ENCODE results near the gene CYTIP. TPM values are rescaled to one million over a fixed set of nuclear protein-coding genes. Genes with fewer than 3 reads are reported as not detected.

CYTIP gene
- total RNA-seq, 1 donor from 2014 or later, result 1.1 TPM

DNA sequence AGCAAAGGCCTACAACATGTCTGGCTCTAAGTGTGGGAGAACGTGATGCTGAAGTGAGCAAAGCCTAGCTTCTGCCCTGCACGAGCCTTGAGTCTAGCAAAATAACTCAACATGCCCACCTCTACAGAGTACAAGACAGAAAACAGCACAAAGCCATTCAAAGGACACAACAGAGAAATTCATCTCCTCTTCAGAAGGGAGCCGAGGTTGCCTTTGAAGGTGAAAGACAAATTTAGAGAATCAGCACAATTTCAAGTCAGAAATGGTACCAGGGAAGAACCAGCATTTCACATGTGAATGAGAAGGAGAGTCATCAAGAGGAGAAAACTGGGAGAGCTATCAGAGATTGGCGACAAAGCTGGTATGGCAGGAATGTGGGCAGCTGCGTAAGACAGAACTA, 21.7 kb upstream of the CYTIP start:
- DNase-seq (ENCODE audit: low spot score), result no peak
- ATAC-seq, result no peak

DNA sequence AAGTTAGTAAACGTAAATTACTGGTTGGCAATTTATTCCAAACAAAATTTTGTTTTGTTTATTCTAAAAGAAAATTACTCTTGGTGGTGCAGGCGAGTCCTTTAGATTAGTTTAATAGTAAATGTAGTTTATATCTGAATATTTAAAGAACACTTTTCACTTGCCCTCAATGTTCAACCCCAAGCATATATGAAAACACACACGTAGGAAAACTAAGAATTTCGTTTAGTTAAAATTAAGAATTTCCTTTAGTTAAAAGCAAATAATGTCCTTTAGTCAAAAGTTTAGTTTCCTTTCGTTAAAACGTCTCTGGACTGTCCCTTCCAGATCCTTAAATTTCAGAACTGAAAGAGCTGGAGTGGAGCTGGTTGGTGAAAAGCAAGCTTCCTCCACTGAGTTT, 19.1 kb upstream of the CYTIP start:
- ATAC-seq, result no peak
- DNase-seq (ENCODE audit: low spot score), result no peak

DNA sequence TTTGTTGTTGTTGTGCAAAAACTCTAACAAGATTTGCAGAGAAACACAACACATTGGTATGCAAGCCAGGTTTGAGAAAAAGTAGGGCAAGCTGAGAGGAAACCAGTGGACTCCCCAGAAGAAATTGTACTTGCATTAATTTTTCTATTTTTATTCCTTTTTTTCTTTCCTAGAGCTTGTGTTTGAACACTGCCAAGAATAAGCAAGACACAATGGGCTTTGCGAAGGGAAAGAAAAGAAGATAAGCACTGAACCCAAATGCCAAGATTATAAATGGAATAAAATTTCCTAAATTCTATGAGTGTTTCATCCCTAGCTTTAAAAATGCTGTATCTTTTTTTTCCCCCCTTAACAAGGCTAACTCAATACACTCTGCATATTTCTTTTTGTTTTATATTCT, 17.0 kb upstream of the CYTIP start:
- no peak for ATAC-seq
- DNase-seq (ENCODE audit: low spot score), result no peak

DNA sequence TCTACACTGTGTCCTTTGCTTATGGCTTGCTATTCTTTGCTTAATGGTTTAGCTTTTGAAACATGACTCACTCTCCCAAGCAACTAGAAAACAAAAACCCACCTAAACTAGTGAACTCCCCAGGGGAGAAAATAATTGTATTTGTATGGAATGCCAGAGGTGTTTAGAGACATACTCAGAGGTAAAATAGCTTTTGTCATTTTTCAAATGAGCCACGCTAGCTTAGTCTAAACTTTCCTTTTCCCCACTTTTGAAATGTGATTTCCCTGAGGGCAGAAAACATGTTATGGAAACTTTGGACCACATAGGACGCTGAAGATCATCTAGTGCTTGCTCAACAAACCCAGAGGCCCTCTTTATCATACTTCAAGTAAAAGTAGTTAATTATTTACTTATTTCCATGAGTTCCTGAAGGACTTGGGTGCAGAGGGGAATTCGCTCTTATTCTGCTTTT, 16.5 kb upstream of the CYTIP start:
- ATAC-seq, result no peak
- DNase-seq (ENCODE audit: low spot score), result no peak

DNA sequence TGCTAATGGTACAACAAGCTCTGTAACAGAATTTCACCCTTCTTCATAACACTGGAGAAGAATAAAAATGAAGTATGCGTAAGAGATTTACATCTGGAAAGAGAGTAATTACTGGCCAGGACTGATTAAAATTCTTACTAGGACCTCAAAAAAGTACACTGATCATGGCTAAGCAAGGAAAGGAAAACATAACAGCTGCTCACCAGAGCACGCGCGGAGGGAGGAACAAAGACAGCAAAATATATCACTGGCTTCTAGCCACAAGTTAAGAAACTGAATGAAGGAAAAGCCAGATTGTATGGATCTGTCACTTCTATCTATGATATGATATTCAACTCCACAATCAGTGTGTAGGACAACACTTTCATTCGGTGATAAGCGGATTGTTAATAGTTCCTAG, 15.6 kb upstream of the CYTIP start:
- DNase-seq (ENCODE audit: low spot score), result no peak
- no peak for ATAC-seq

DNA sequence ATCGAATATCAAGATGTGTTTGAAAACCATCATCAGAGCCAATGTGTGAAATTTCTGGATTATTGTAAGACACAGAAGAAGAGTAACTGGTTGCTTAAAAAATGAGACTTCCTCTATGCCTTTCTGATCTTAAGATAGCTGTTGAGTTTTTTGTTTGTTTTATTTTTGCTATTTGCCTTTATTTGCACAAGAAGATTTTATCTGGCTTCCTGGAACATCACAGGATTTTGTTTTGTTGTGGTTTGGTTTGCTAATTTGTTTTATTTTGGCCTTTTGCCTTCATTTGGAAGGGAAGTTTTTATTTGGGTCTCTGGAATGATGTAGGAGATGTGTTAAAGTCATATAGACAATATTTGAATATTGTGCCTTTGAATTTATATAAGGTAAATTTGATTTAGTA, 3.9 kb upstream of the CYTIP start:
- ATAC-seq (no peak), DNase-seq (ENCODE audit: low spot score) (no peak)

DNA sequence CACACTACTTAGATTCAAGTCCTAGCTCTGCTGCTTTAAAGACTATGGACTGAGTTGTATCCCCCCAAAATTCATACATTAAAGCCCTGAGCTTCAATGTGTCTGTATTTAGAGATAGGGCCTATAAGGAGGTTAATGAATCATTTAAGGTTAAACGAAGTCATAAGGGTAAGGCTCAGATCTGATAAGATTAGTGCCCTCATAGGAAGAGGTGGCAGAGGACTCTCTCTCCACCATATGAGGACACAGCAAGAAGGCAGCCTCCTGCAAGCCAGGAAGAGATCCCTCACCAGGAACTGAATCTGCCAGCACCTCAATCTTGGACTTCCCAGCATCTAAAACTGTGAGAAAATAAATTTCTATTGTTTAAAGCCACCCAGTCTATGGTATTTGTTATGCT, 3.1 kb upstream of the CYTIP start:
- no peak for ATAC-seq
- no peak for DNase-seq (ENCODE audit: low spot score)

DNA sequence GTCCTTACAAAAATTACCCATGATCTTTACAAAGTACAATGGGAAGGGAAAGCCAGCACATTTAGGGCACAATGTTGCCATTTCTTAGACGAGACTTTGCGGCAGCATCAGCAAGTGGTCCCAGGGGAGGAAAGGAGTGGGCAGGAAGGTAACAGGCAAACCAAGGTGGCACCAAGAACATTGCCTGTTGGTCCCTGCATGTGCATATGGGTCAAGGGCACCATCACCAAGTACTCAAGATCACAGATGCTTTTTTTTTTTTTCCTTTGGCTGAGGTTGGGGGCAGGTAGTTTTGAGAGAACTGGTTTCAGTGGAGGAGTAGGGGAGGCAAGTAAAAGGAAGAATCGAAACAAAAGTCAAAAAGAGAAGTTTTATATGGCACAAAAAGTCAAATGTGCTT, 752 bp upstream of the CYTIP start:
- ATAC-seq (no peak), DNase-seq (ENCODE audit: low spot score) (no peak)

DNA sequence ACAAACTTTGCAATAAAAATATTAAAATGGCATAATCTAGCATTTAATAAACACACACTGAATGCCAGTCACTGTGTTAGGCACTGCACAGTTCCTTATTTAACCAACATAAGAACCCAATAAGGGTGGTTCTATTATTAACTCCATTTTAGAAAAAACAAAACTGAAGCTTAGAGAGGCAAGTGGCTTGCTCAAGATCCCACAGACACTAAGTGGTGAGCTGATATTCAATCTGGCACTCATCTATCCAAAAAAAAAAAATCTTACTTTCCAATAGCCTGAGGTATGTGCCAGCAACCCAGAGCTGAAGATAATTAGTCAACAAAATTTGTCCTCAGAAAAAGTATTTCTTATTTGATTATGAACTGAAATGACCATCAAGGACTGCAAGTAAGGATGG, 799 bp downstream of the CYTIP start:
- ATAC-seq, result no peak
- DNase-seq (ENCODE audit: low spot score), result no peak

DNA sequence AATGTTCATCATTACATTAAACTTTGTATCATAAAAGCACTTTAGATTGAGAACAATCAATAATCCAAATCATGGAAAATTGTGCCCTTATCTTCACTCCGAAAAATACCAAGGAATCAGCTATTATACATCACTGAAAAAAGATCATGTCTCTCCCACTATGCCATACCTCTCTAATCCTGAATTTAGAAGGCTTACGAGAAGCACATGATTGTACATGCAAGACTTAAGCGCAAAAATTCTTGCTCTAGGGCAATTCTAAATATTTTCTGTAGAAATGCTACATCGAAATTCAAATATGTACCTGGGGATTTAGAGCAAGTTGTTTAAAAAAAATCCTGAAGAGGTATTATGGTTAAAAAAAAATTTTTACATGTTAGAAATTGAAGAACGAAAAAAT, 1.3 kb downstream of the CYTIP start:
- DNase-seq (ENCODE audit: low spot score) (no peak), ATAC-seq (no peak)

DNA sequence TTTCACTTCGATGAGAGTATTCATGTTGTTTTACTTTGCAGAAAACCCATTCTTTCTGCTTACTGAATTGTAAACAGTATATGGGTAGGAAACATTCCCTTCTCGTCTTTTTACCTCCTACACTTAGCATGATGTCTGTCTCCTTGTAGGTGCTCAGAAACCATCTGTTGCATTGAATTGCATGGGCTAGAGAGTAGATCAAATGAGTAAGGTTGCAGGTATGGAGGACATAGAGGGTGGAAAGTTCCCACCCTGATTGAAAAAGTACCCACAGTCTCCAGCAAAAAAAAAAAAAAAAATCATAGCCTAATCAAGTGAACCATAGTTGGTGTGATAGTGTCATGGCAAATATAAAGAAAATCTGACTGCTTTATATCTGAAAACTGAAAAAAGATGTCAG, 1.7 kb downstream of the CYTIP start:
- ATAC-seq, result no peak
- no peak for DNase-seq (ENCODE audit: low spot score)

DNA sequence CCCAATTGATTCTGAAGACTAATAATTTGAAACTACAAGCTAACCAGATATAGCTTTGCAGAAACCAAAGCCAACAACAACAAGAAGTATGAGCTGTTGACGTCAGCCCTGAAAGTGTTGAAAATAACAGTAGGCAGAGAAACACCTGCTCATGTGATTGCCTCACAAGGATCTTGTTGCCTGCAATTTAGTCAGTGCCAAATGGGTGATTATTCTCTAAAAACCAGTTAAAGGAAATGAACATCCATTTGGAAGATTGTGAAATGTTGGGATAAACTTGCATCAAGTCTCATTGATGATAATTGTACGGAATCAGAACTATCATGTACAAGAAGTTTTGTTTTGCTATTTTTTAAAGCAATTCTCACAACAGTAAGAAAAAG, 2.8 kb downstream of the CYTIP start:
- ATAC-seq (no peak), DNase-seq (ENCODE audit: low spot score) (no peak)

DNA sequence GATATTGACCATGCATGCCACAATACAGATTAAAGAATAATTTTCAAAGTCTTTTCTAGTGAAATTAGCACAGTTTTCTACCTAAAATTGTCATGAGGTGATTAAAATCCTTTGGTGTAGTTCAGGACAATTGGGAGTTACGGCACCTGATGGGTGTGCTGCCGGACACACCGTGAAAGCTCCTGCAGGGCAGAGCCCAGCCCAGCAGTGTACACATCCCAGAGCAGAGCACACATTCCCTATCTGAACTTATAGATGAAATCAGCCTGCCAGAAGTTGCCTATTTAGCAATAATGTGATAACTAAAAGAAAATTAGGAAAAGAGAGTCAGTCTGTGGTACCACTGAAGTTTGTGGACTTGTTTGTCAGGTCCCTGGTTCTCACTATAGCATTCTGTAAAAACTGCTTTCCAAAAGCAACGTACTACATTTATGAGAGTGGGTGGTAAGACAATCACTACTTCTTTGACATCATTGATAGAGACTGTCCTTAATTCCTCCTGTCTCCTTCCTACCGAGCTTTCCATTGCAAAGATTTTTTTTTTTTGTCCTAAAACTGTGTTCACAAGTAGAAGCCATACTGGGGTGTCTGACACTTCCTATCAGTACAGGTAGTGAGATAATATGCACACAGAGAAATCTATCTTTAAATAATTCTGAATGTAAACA, 3.4 kb downstream of the CYTIP start:
- no peak for ATAC-seq
- DNase-seq (ENCODE audit: low spot score), result no peak

DNA sequence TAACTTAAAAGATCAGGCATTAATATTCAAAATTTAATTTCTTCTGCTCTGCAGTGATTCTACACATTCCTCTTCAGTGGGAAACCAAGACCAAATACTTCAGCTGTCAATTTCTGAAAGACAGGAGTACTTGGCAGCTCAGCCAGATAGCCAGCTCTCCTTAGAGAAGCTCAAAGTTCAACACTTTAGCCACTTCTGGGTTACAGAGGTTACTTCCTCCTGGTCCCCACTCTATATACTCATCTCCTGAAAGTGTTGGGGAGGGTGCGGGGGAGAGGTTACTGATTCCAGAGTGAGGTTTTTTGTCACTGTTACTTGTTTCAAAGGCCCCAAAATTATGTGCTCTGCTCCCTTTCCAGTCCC, 4.1 kb downstream of the CYTIP start:
- no peak for DNase-seq (ENCODE audit: low spot score)
- peak; percentile 40 for ATAC-seq

DNA sequence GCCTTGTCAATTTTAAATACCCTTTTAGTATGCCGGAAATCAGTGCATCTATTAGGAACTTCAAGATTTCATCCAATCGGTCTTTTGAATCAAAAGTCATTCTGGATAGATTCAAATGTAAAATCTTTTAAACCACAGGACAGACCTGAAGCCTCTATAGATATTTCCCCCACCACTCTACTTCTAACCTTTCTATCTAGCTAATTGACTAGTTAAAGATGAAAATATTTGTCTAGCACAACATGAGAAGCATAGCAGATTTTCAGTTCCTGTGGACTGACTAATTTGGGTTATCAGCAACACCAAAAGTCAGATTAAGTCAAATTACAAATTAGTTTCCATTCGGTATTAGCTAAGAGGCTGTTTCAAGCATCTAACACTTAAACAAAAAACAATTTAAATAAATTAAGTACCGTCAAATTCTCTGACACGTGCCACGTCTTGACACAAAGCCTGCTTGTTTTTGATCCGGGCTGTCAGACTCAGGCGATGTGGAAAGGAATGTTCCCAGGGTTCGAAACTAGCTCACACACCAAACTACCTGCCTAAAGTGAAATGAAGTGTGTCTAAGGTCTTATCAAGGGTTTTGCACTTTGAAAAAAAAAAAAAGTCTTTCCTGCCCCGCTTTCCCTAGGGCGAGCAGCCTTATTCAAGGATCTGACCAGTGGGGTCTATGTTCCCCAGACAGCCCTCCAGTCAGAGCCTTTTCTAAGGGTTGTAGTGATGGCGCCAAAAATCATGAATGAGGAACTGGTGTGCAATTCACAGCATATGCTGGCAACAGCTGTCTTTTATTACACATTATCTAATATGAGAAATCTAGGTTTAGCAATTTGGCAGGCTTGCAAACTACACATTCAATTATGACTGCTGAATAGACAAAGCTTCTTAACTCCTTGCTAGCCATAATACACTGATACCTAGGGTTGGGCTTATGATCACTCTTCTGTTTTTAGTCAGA, 4.7 kb downstream of the CYTIP start:
- DNase-seq (ENCODE audit: low spot score), result no peak
- ATAC-seq, result peak; percentile 22

DNA sequence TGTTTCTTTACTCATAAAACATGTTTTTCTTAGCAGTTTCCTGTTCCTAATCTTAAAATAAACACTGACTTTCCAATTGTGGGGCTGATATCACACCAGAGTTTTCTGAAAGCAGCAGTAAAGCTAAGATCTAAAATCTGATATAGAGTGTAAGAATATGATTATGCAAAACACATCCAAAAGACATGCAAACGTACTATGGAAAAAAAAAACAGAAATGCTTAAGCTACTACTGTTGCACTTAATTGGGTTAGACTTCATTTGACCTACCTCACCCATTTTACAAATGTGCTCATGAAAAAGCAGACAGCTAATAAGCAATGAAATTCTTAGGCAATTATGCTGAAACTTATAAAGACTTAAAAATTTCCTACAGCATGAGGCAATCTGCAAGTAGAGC, 10.5 kb downstream of the CYTIP start:
- DNase-seq (ENCODE audit: low spot score), result no peak
- ATAC-seq, result no peak

DNA sequence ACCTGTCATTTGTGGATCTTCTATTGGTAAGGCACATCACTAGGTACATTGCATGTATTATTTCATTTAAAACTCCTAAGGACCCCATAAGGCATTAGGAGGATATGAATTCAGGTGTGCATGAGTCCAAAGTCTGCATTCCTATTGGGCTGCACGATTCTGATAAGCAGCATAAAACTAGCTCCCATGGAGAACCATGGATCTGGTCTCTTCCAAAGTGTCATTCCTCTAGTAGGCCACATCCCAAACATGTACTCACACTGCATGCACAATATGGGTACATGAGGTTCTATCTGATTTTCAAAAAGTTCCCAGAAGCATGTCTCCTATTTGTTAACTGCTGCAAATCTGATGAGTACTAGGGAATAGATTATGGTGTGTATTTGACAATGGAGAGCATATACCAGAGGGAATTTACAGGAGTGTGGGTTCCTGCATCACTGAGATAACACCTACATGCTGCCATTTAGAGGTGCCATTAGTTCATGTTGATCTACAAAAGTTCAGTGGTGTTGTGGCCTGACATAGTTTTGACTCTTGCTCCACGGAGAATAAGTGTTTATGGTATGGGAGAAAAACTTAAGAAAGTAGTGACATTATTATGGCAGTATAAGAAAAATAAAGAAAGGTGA, 11.3 kb downstream of the CYTIP start:
- DNase-seq (ENCODE audit: low spot score) (no peak), ATAC-seq (no peak)

DNA sequence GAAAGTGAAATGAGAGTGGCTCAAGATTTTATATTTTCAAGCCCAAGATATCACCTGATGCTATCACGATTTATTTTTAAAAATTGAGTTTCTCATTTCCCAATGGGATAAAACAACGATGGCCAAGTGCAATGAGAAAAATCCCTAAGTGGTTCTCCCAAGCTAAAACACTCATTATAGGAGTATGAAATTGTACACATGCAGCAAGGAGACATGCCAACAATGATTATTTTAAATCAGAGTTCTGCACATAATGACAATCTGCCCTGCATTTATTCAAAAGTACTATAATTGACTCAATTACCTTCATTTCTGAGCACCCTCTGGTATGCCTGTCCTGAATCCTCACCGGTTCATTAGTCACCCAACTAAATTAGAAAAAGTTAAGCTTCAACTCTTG, 12.7 kb downstream of the CYTIP start:
- DNase-seq (ENCODE audit: low spot score) (no peak), ATAC-seq (no peak)

DNA sequence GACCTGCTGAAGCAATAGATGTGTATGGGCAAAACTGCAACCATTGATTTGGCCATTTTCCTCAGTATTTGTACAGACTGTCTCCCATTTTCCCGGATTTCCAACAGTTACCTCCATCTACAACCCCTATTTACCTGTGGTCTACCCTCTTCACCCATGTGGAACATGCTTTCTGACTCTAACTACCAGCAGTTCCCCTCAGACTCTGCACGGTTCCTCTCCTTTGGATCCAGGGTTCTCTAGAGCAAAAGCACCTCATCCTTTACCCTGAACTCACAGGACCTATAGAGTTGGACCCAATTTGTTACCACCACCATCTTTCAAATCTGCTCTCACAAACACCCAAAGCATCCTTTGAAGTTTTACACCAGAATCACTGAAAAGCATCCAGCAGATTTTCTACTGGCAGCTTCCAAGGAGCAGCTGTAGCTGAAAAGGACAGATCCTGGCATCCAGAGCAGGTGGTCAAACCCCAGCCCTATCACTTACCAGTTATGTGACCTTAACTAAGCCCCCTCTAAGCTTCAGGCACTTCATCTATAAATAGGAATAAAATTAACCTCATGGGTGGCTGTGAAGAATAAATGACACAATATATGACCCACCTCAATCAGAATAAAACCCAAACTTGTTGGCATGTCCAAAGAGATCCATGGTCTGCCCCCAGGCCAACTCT, 15.3 kb downstream of the CYTIP start:
- ATAC-seq (no peak), DNase-seq (ENCODE audit: low spot score) (no peak)

DNA sequence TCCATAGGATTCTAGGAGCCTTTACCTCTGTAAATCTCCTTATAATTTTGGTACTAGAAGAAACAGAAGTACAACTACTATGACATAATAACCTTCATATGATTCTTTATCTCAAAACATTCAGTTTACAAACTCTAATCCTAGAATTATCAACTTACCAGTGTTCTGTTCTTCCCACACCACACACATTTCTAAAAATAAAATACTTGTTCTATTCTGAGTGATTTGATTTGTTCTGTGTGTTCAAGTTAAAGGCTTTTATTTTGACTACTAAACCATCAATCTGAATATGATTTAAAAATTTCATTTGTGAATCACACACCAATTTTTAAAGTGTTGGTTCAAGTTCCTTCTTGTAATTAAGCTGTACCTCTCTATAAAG, 16.0 kb downstream of the CYTIP start:
- DNase-seq (ENCODE audit: low spot score) (no peak), ATAC-seq (no peak)
